HepG2 (cell line): ENCODE measurements around the gene ANO1. TPM values are rescaled to one million over a fixed set of nuclear protein-coding genes. Genes with fewer than 3 reads are reported as not detected.

Experiments
- ATAC-seq: fragments of 200-7000 bp; cut with Tn5 transposase; 3 replicates; pipeline ENCODE4 v1.9.1; 2020; ENCODE audit warnings: mild to moderate bottlenecking, moderate library complexity
- BruUV-seq: library from RNA; stranded (reverse); fragments of 400-500 nt; replicated peaks from 2 replicates; lab custom pipeline; 2021; lab: Mats Ljungman, UMichigan
- CTCF ChIA-PET: fragments of 300-600 bp; formaldehyde crosslinking; extraction: SDS; loops from one replicate; lab custom pipeline; 2021; ENCODE audit warnings: low total read pairs, inconsistent platforms, low intra/inter-chr PET ratio; lab: Yijun Ruan, JAX
- POLR2A ChIA-PET: fragments of 350-600 bp; sonication (Branson Sonifier 250); formaldehyde crosslinking; loops from one replicate; lab custom pipeline; 2020; ENCODE audit warnings: antibody characterized with exemption, inconsistent platforms; lab: Yijun Ruan, JAX
- DNase-seq: peaks from one replicate; pipeline ENCODE4 v3.0.0-alpha.2; 2015; ENCODE audit warnings: low spot score
- FAIRE-seq: peaks from 3 replicates; lab custom pipeline; 2011; peaks lifted over from hg19 to GRCh38; lab: Jason Lieb, UNC
- H2AFZ ChIP-seq: one replicate; pipeline ENCODE4 v1.6.1; 2011; ENCODE audit warnings: low read length, inconsistent platforms
- H3K27ac ChIP-seq: fragments of 300-600 bp; 3 replicates; pipeline ENCODE4 v1.8.0; 2011; ENCODE audit warnings: mixed run types, mild to moderate bottlenecking, mixed read lengths, low read length, inconsistent platforms; ENCODE audit not compliant: insufficient read depth; ENCODE audit errors: extremely low read length
- H3K27me3 ChIP-seq, 2 experiments: fragments of 200-600 bp in 1 of 2; 2 replicates in 1 of 2; 3 replicates in 1 of 2; pipeline versions ENCODE4 v1.6.0 to v1.8.0; 2011; ENCODE audit warnings: low read length in 2 of 2, mild to moderate bottlenecking in 2 of 2, moderate library complexity in 2 of 2, inconsistent platforms in 1 of 2; ENCODE audit not compliant: insufficient read depth in 2 of 2, control insufficient read depth in 1 of 2
- H3K36me3 ChIP-seq, 2 experiments: fragments of 200-600 bp in 1 of 2; replicated peaks in 1 of 2; 2 replicates in 1 of 2; 3 replicates in 1 of 2; pipeline versions ENCODE4 v1.5.1 to v1.8.0; 2011; ENCODE audit warnings: low read length in 2 of 2, inconsistent platforms in 1 of 2; ENCODE audit not compliant: insufficient read depth in 2 of 2, control insufficient read depth in 1 of 2
- H3K4me1 ChIP-seq: 2 replicates; pipeline ENCODE4 v1.5.1; 2012; ENCODE audit warnings: low read length, inconsistent platforms; ENCODE audit not compliant: insufficient read depth
- H3K4me2 ChIP-seq: 2 replicates; pipeline ENCODE4 v1.6.0; 2011; ENCODE audit warnings: low read depth, low read length, inconsistent platforms
- H3K4me3 ChIP-seq, 3 experiments: fragments of 200-600 bp in 1 of 3; sonication (generic), shearing (Covaris generic) in 1 of 3; replicated peaks in 1 of 3; 2 replicates each; pipeline ENCODE4 v1.5.1; 2011 to 2016; ENCODE audit warnings: low read length in 3 of 3, inconsistent platforms in 2 of 3, low read depth in 2 of 3, mild to moderate bottlenecking in 2 of 3, control low read depth in 1 of 3, mixed read lengths in 1 of 3; ENCODE audit not compliant: insufficient read depth in 1 of 3
- H3K79me2 ChIP-seq: one replicate; pipeline ENCODE4 v1.6.1; 2011; ENCODE audit warnings: low read length, inconsistent platforms; ENCODE audit not compliant: insufficient read depth
- H3K9ac ChIP-seq: 2 replicates; pipeline ENCODE4 v1.6.0; 2011; ENCODE audit warnings: mild to moderate bottlenecking, low read depth, low read length, inconsistent platforms; ENCODE audit not compliant: insufficient read depth
- H3K9me3 ChIP-seq: 2 replicates; pipeline ENCODE4 v1.5.1; 2012; ENCODE audit warnings: mild to moderate bottlenecking, low read length
- H4K20me1 ChIP-seq: 2 replicates; pipeline ENCODE4 v1.6.0; 2011; ENCODE audit warnings: inconsistent platforms, mild to moderate bottlenecking, low read length, moderate library complexity; ENCODE audit not compliant: insufficient read depth
- CBX1 ChIP-seq: IDR thresholded peaks from one replicate; pipeline ENCODE4 v1.6.1; 2016; ENCODE audit warnings: antibody characterized with exemption, low read depth
- CEBPG ChIP-seq: IDR thresholded peaks from 2 replicates; pipeline ENCODE4 v1.6.1; 2016
- IRX3 ChIP-seq: sonication (generic); formaldehyde crosslinking; IDR thresholded peaks from 2 replicates; pipeline ENCODE4 v1.8.1; 2023; ENCODE audit warnings: mild to moderate bottlenecking, low read depth, missing genetic modification reagents, borderline replicate concordance
- NCOA5 ChIP-seq: sonication (generic); formaldehyde crosslinking; IDR thresholded peaks from 2 replicates; pipeline ENCODE4 v1.4.0; 2020; ENCODE audit warnings: missing genetic modification reagents
- RAD21 ChIP-seq: fragments of 450-650 bp; formaldehyde crosslinking; IDR thresholded peaks from 2 replicates; pipeline ENCODE4 v1.5.0; 2020; ENCODE audit warnings: mild to moderate bottlenecking
- RFX3 ChIP-seq: IDR thresholded peaks from 2 replicates; pipeline ENCODE4 v1.6.1; 2016; ENCODE audit warnings: missing biosample characterization, missing genetic modification reagents
- ZFP36 ChIP-seq: fragments of 150-350 bp; IDR thresholded peaks from 2 replicates; pipeline ENCODE4 v1.6.1; 2018; ENCODE audit warnings: borderline replicate concordance, low read length, low read depth; ENCODE audit not compliant: partially characterized antibody
- ZNF101 ChIP-seq: sonication (generic); formaldehyde crosslinking; IDR thresholded peaks from 2 replicates; pipeline ENCODE4 v1.4.0; 2020; ENCODE audit warnings: mild to moderate bottlenecking, low read depth, missing genetic modification reagents, borderline replicate concordance
- ZNF652 ChIP-seq: IDR thresholded peaks from 2 replicates; pipeline ENCODE4 v1.6.1; 2016; ENCODE audit warnings: low read depth, borderline replicate concordance
- ZNF781 ChIP-seq: sonication (generic); formaldehyde crosslinking; IDR thresholded peaks from 2 replicates; pipeline ENCODE4 v1.5.1; 2020; ENCODE audit warnings: borderline replicate concordance, mild to moderate bottlenecking, missing genetic modification reagents; ENCODE audit errors: not compliant biosample characterization
- WGBS: methylation state at CpG from one replicate; pipeline ENCODE4 v1.1.6; 2017; ENCODE audit warnings: low lambda C conversion rate; 5-methylcytosine and 5-hydroxymethylcytosine counted together
- in situ Hi-C: cut with HindIII; loops from 2 replicates; pipeline ENCODE4 v1.10.0; 2017; ENCODE audit warnings: low pct_unique_long_range_greater_than_20kb; ENCODE audit not compliant: extremely low pct_ligation_motif_present
- intact Hi-C: fragments of 100-400 bp; cut with micrococcal nuclease; formaldehyde crosslinking; loops from one replicate; pipeline ENCODE4 v1.10.0; 2022; ENCODE audit not compliant: unreplicated experiment
- polyA plus RNA-seq, 8 experiments: library from polyadenylated mRNA; depleted of rRNA in 3 of 8; stranded (reverse) in 7 of 8; unstranded in 1 of 8; fragments of >200 nt; fragmentation: Illumina TruSeq in 4 of 8; extraction: Trizol in 4 of 8; gene quantifications; 2 replicates each; pipeline versions ENCODE4 v1.2.1 to v1.2.3, GENCODE V29; 2011 to 2016; ENCODE audit warnings: low read depth in 4 of 8, missing spikeins in 1 of 8, mixed read lengths in 1 of 8; ENCODE audit not compliant: insufficient read depth in 1 of 8
- total RNA-seq, 5 experiments: library from RNA; depleted of rRNA; stranded (reverse); fragments of >200 nt; fragmentation: Illumina TruSeq; extraction: Trizol; gene quantifications; 2 replicates each; pipeline ENCODE4 v1.2.3, GENCODE V29; 2016; ENCODE audit warnings: low read depth in 1 of 5
- TF ChIP-seq, protein P1 (sequence below): sonication (generic); formaldehyde crosslinking; IDR thresholded peaks from 2 replicates; pipeline ENCODE4 v1.5.0; 2020; ENCODE audit warnings: mild to moderate bottlenecking, missing genetic modification reagents, moderate library complexity

The ANO1 gene
- total and polyA plus RNA-seq, 2 of the 13 experiments (the other 11 are each of a cell fraction or from before 2014, with no cell fraction given), result not detected

DNA sequence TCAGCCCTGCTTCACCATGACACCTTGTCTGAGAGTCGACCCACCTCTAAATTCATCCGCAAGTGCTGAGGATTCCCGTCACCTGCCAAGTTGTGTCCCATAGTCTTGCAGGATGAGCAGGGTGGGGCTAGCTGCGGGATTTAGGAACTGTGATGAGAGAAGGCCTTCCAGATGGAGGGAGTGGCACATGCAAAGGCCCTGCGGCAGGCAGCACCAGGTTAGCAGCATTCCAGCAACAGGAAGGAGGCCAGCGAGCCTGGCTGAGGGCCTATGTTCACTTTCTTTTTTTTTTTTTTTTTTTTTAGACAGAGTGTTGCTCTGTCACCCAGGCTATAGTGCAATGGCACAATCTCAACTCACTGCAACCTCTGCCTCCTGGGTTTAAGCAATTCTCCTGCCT is 31.8 kb downstream of the ANO1 start:
- DNase-seq (no peak), ATAC-seq (no peak), FAIRE-seq (no peak)
- no TSS peak for BruUV-seq
- intact Hi-C loops (no loop called here), in situ Hi-C loops (no loop called here)
- Histone ChIP-seq H4K20me1 (0 out of 2 replicates have a peak, but pooled peaks cover 2% of the 10 kb centered on the region), H3K4me2 (no peak overlapping the region), H3K36me3 (no peaks in the 10 kb centered on the region), H3K27ac (no peak overlapping the region), H3K4me3 (no peak overlapping the region), H3K27me3 (peaks cover 8 to 52% of the 10 kb centered on the region in 2 experiments), H3K9ac (no peak overlapping the region), H3K4me1 (no peaks in the 10 kb centered on the region), H3K79me2 (no peaks in the 10 kb centered on the region), H2AFZ (no peak overlapping the region), H3K9me3 (no peaks in the 10 kb centered on the region)
- TF ChIP-seq ZNF101 (CRISPR knock-in tag) (no peak), CBX1 (no peak), RAD21 (CRISPR knock-in tag) (no peak), CEBPG (CRISPR knock-in tag) (no peak), ZFP36 (no peak), IRX3 (CRISPR knock-in tag) (no peak), ZNF781 (CRISPR knock-in tag) (no peak), ZNF652 (CRISPR knock-in tag) (no peak), NCOA5 (no peak), RFX3 (CRISPR knock-in tag) (no peak)
- TF ChIP-seq, protein P1, sequence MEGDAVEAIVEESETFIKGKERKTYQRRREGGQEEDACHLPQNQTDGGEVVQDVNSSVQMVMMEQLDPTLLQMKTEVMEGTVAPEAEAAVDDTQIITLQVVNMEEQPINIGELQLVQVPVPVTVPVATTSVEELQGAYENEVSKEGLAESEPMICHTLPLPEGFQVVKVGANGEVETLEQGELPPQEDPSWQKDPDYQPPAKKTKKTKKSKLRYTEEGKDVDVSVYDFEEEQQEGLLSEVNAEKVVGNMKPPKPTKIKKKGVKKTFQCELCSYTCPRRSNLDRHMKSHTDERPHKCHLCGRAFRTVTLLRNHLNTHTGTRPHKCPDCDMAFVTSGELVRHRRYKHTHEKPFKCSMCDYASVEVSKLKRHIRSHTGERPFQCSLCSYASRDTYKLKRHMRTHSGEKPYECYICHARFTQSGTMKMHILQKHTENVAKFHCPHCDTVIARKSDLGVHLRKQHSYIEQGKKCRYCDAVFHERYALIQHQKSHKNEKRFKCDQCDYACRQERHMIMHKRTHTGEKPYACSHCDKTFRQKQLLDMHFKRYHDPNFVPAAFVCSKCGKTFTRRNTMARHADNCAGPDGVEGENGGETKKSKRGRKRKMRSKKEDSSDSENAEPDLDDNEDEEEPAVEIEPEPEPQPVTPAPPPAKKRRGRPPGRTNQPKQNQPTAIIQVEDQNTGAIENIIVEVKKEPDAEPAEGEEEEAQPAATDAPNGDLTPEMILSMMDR (CRISPR knock-in tag), result no peak
- ChIA-PET CTCF (no interaction called here), POLR2A (no interaction called here)
- 48% methylated on average over 6 of the region's 6 CpGs for WGBS
